Body of pancreas (tissue), 4 donors: Measurements from ENCODE around the gene ARHGDIB.

Source experiments
- CTCF ChIP-seq, 7 experiments: fragments of 450-650 bp in 4 of 7; fragments of 200-600 bp in 3 of 7; sonication (generic) in 3 of 7; IDR thresholded peaks; one replicate each; pipeline ENCODE4 v1.5.1; 2016 to 2019; ENCODE audit warnings: antibody characterized with exemption in 7 of 7
- POLR2A ChIP-seq, 3 donors: fragments of 450-650 bp; IDR thresholded peaks; one replicate each; pipeline ENCODE4 v1.6.1; 2016; ENCODE audit warnings: antibody characterized with exemption in 3 of 3, mild to moderate bottlenecking in 2 of 3

DNA sequence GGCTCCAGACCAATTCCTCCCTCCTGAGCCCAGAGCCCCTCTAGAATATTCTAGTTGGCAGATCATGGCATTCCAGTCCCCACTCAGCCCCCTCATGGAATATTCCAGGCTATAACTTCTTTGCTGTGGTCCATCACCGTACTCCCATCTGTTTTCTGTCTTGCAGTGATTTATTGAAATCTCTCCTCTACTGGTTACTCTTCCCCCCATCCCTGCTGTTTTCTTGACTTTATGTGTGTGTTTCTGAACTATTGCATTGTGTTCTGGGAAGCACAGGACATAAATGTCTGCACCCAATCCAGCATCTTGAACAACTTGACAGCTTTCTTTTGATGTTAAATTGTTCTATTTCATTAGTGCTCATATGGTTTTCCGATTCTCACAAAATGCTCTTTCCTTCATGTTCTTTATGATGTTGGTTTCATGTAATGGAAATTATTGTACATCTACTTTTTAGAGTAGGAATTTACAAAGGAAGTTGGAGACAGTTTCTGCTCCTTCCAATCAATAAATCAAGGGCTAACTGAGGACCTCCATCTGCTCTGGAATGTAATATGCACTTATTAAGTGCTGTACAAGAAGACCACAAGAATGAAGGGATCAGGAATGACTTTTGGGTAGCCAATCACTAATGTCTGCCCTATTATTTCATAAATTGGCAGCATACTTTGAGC, 37.8 kb upstream of the ARHGDIB start:
- TF ChIP-seq CTCF (IDR thresholded peaks at IDR 0.05) (no peak), POLR2A (IDR thresholded peaks at IDR 0.05) (no peak)
